Mesothelial cell of epicardium (in vitro differentiated cells): ENCODE data around the gene SULT1A1. TPM values are rescaled to one million over a fixed set of nuclear protein-coding genes. Genes with fewer than 3 reads are reported as not detected.
"Not testable (repeated sequence)": the region's sequence is repeated elsewhere in the genome, so short reads cannot be mapped to it uniquely, and the experiment has no call there.

ENCODE experiments used
- DNase-seq, 2 experiments: peaks; one replicate each; pipeline ENCODE4 v3.0.0; 2021; ENCODE audit warnings: low spot score in 2 of 2; ENCODE audit not compliant: unreplicated experiment in 2 of 2
- H3K27ac Mint-ChIP-seq: 2 replicates; pipeline ENCODE4 v1.8.0; 2021; ENCODE audit warnings: mixed read lengths
- H3K27me3 Mint-ChIP-seq: 2 replicates; pipeline ENCODE4 v1.8.0; 2021; ENCODE audit warnings: low read depth, mixed read lengths
- H3K36me3 Mint-ChIP-seq: 2 replicates; pipeline ENCODE4 v1.8.0; 2021; ENCODE audit warnings: mixed read lengths
- H3K4me1 Mint-ChIP-seq: 2 replicates; pipeline ENCODE4 v1.8.0; 2021; ENCODE audit warnings: mixed read lengths
- H3K4me3 Mint-ChIP-seq: 2 replicates; pipeline ENCODE4 v1.8.0; 2021; ENCODE audit warnings: mild to moderate bottlenecking, moderate library complexity, mixed read lengths
- H3K9me3 Mint-ChIP-seq: 2 replicates; pipeline ENCODE4 v1.8.0; 2021; ENCODE audit warnings: mixed read lengths
- CTCF ChIP-seq: fragments of 200-600 bp; sonication (generic); IDR thresholded peaks from one replicate; pipeline ENCODE4 v1.5.0; 2021; ENCODE audit warnings: antibody characterized with exemption; ENCODE audit not compliant: unreplicated experiment
- total RNA-seq: library from RNA; stranded (reverse); gene quantifications from 3 replicates; pipeline ENCODE4 v1.2.1, GENCODE V29; 2021

The SULT1A1 gene
- total RNA-seq, 1 donor from 2014 or later, result 8.3 TPM

- Mint-ChIP-seq H3K27me3 (peaks cover 3% of the 10 kb centered on the region), H3K36me3 (peaks cover 4% of the 10 kb centered on the region), H3K4me3 (no peak overlapping the region), H3K4me1 (peaks cover 17% of the 10 kb centered on the region), H3K9me3 (no peaks in the 10 kb centered on the region), H3K27ac (no peak overlapping the region)
- no peak for TF ChIP-seq CTCF
- no peak for DNase-seq
Observed at GRCh38 chr16:28597692-28598261, 12.1 kb downstream of the SULT1A1 start.

GRCh38 chr16:28596840-28597691 lies 12.8 kb downstream of the SULT1A1 start, which contains the start of gene SULT1A2:
TSS of gene SULT1A2 (minus strand) at chr16:28597050. CDS start at chr16:28595930, 1,120 bp downstream.
- no peaks in the 10 kb centered on the region for H3K9me3 Mint-ChIP-seq
- peaks cover 3% of the 10 kb centered on the region for H3K27me3 Mint-ChIP-seq
- H3K27ac Mint-ChIP-seq, result peak within 1 kb of the TSS; percentile 69
- TF ChIP-seq CTCF, result no peak
- peaks cover 17% of the 10 kb centered on the region for H3K4me1 Mint-ChIP-seq
- H3K4me3 Mint-ChIP-seq, result peak within 1 kb of the TSS; percentile 53
- peaks cover 6% of the 10 kb centered on the region for H3K36me3 Mint-ChIP-seq
- DNase-seq, result no peak

- peak overlapping the region; percentile 69 for H3K27ac Mint-ChIP-seq
- no peak overlapping the region for H3K4me3 Mint-ChIP-seq
- no peaks in the 10 kb centered on the region for H3K27me3 Mint-ChIP-seq
- H3K4me1 Mint-ChIP-seq, result peaks cover 17% of the 10 kb centered on the region
- DNase-seq, result no peak
- no peak for TF ChIP-seq CTCF
- peaks cover 7% of the 10 kb centered on the region for H3K36me3 Mint-ChIP-seq
- H3K9me3 Mint-ChIP-seq, result no peaks in the 10 kb centered on the region
Observed at GRCh38 chr16:28596115-28596630, 13.7 kb downstream of the SULT1A1 start.

GRCh38 chr16:28595451-28595850 lies 14.4 kb downstream of the SULT1A1 start:
- H3K9me3 Mint-ChIP-seq, H3K4me3 Mint-ChIP-seq, H3K27me3 Mint-ChIP-seq, DNase-seq, H3K27ac Mint-ChIP-seq: not testable (repeated sequence)
- Mint-ChIP-seq H3K4me1 (peaks cover 17% of the 10 kb centered on the region), H3K36me3 (peaks cover 12% of the 10 kb centered on the region)

- peaks cover 23% of the 10 kb centered on the region for H3K36me3 Mint-ChIP-seq
- H3K4me1 Mint-ChIP-seq, result peaks cover 17% of the 10 kb centered on the region
- H3K27ac Mint-ChIP-seq, result no peak overlapping the region
- no peak overlapping the region for H3K4me3 Mint-ChIP-seq
- H3K27me3 Mint-ChIP-seq, result no peaks in the 10 kb centered on the region
- H3K9me3 Mint-ChIP-seq, result no peaks in the 10 kb centered on the region
- TF ChIP-seq CTCF, result no peak
- no peak for DNase-seq
Observed at GRCh38 chr16:28592979-28593553, 16.8 kb downstream of the SULT1A1 start.

GRCh38 chr16:28592511-28592910 lies 17.3 kb downstream of the SULT1A1 start:
- TF ChIP-seq CTCF, result no peak
- Mint-ChIP-seq H3K9me3 (no peaks in the 10 kb centered on the region), H3K27me3 (no peaks in the 10 kb centered on the region), H3K36me3 (peaks cover 23% of the 10 kb centered on the region), H3K4me1 (peaks cover 12% of the 10 kb centered on the region), H3K4me3 (no peak overlapping the region), H3K27ac (peak overlapping the region; percentile 11)
- no peak for DNase-seq
